SKM-1 treated with dmso at 0.1 percent for 144 hours (cell line): ENCODE data around the gene TSC22D3.
A peak's percentile ranks its signal among the peaks of the same experiment; 100 is the strongest.

ENCODE experiments used
- DNase-seq: peaks from one replicate; lab custom pipeline; 2025; ENCODE audit not compliant: unreplicated experiment; lab: John Stamatoyannopoulos, UW

The TSC22D3 gene

DNA sequence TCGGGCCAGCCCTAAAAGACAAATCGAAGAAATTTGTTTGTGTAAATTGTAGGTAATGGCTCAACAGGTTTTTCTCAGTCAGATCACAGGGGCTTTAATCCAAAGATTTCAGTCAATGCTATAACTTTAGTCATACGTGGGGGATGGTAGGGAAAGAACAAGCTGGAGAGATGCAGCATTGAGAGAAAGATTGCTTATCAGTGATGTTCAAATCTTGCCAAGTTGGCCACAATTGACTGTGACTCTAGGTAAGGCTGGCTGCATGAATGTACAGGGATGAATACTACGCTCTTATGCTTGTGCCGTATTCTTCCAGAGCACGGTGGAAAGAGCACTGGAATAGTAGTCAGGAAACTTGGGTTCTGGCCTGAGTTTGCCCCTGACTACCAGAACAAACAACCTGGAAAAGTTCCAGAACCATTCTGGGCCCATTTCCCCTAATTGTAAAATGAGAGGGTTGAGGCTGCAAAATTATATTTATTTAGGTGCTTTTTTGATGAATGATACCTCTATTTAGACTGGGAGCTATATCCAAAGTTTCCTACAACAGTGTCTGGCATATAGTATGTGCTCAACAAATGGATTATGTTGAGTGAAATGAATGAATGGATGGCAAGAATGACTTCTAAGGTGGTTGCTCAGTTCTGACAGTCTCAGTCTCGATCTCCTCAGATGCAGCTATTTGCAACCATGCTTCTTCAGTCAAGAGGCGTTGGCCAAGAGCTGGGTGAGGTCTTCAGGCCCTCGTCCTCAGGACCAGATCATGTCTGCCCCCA is 44.4 kb downstream of the TSC22D3 start:
- no peak for DNase-seq

DNA sequence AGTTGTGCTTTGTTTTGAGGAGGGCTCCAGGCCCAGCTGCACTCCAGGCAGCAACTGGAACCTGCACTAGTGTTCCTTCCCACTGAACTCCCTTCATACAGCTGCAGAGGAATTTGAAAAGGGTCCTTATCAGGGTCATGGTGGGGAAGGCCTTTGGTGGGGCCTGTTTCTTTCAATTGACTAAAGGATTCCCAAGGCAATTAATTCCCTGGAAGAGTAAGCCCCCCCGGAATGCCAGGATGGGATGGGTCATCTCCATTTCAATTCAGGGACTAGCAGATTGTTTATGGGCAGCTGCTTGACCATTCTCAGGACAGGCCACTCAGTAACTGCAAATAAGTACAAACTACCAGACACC is 45.3 kb downstream of the TSC22D3 start:
- DNase-seq = no peak

DNA sequence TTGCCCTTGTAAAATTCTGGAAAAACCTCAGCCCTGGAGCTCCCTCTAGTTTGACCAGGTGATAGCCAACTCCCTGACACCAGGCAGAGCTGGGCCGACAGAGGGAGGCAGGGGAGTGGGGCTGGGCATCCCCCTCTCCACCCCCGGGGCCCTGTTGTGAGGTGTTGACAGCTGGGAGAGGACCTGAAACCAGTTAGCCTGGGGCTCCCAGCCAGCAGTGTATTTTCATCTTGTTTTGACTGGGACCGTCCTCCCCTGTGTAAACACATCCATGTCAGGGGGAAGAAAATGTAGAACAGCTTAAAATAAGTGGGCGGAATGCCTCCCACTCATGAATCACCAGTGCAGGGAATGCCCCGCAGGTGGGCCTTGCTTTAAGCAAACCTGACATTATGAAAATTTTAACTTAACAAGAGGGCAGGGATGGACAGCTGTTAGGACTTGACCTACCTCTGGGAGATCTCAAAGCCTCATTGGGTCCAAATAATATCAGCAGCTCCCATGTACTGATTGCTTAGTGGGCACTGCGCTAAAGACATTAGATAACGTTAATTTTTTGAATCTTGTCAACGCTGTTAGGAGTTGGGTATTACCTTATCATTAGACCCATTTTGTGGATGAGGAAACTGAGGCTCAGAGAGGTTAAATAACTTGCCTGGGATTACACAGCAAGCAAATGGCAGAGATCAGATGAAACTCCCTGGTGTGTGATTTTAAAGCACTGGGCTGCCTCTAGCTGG is 45.9 kb downstream of the TSC22D3 start:
- DNase-seq = no peak

DNA sequence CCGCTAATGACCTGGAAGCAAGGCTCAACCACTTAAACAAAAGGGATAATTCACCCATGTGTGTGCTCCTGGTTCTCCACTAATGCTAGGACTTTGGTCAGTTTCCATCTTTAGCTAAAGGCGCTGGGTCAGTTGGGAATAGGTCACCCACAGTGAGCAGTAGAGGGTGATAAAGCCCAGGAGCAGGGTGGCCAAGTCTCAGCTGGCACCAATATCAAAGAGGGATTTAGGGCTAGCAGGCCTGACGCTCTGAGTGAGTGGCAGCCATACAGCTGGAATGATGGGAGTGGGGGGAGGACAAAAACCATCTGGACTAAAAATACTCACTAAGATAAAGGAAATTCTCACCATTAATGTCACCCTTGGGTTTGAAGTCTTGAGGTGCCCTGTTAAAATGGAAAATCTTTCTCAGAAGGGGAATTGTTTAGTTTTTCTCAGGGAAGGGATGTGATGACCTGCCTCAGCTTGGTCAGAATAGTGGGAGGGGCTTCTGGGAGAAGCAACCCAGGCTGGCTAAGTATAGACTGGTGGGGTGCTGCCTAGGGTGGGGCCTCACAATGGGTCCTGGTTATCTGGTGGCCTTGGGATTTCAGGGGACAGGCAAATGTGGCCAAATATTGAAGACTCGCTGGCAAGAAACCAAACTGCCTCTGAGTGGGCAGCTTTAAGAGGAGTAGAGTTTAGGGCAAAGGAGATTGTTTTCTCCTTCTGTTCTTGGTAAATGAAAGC is 47.1 kb downstream of the TSC22D3 start:
- DNase-seq = no peak

DNA sequence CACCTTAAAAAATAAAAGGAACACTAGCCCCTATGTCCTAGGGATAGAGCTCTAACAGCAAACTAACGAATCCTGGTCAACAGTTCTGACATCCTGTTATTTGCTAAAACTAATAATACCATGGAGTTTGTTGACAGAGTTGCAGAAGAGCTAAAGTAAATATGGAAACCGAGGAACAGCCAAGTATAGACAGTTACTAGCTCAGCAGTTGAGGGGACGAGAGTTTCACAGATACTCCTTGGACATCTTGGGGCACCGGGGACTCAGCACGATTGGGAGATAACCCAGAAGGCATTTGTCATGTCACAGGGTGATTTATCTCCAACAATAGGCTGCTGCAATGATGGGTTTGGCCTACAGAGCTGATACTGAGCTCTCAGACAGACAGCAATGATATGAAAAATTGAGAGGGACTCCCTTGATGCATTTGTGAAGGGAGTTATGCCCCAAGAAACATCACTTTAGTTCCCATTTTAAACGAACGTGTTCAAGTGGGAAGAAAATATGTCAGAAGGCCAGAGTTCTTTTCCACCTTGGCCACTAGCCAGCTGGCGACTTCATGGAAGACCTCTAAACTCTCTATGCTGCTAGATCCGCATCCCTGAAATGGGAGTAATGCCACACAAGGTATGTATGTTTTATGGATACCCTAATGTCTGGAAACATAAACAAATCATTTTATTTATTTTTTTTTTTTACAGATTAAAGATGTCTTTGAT is 48.6 kb downstream of the TSC22D3 start:
- no peak for DNase-seq

DNA sequence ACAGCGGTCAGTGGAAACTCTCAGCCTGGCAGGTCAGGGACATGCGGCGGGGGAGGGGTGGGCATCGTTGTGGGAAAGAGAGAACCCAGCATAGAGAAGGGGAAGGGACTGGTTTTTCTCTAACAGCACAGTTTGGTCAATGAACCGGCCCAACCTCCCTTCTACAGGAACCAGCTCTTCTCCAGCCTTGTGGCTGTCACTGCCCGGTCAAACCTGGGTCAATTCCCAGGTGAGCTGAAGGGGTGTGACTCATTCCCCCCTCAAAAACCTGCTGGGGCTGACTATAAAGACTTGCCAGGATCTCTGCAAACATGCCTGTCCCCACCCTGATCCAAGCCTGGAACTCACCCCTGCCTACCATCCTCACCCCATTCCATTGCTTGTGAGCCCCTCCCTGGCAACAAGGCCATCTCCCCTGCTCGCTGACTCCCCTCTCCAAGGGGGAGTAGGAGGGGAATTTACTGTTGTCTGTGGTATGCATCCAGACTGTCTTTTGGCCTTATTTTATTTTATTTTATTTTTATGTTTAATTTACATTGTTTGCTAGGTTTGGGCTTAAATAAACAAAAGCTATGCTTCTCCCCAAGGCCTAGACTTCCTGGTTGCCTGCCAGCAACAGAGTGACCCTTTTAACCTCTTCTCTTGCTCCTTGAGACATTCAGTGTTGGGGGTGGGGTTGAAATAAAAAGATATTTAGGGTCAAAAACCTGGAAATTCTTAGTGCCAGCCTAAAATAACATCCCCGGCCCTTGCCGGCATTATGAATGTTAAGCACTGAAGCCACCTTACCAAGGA is 49.6 kb downstream of the TSC22D3 start:
- no peak for DNase-seq

DNA sequence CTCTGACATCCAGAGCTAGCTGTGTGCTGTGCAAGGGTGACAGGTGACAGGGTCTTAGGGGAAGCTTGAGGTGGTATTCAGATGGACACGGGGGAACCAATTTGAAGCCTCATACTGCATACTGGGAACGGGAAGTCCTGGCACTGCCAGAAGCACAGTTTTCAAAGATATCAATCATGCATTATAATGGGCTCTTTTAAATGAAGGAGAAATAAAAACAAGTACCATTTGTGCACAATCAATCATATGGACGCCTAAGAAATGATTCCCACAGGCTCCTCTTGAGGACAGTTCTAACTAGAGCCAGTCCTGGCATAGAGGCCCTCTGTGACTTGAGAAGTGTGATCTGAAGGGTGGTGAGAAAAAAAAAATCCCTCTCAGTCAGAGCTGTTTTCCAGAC is 50.9 kb downstream of the TSC22D3 start:
- DNase-seq = no peak

DNA sequence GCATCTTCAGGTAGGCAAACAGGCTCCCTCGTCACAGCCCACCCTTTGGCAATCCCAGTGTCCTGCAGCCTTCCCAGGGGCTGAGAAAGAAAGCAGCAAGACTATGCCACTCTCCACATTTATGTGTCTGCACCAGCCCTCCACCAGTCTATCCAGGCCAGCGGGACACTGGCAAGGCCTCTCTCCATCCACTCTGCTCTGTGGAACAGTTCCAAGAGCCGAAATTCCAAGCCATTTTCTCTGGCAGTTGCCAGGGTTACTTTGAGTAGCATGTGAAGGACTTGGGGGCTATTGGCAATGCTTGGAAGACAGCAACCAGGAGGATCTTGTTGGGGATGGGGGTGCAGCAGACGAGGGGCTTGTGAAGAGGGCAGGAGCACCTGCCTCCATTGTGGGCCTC is 52.1 kb downstream of the TSC22D3 start:
- DNase-seq = no peak

DNA sequence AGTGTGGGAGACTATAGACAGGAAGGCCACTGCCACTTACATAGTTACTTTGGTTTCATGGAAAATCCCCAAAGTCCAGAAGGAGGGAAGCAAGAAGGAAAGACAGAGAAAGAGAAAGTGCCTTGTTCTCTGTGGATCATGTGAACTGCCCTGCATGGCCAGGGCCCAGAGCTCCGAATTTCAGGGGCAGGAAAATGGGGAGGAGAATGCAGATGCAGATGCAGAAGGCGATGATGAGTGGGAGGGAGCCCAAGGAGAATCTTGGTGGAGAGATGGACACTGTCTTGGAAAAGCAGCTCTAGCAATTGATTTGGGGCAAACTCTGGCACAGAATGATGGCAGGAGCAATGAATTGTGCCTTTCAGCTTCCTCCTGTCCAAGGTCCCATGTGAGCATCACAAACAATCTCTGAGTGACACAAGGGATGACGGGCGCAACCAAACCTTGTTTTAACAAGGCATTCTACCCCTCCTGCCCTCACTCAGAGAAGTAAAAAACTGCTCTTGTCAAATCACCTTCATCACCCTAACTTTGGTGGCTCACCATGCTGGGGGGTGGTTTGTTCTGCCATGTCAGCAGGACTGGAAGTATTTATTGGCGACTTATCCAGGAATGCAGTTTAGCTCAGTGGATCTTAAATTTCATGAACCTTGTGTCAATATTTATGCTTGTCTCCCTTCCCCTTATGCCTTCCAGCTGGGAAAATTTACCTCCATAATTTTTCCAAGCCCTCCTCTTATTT is 53.5 kb downstream of the TSC22D3 start:
- DNase-seq = no peak

DNA sequence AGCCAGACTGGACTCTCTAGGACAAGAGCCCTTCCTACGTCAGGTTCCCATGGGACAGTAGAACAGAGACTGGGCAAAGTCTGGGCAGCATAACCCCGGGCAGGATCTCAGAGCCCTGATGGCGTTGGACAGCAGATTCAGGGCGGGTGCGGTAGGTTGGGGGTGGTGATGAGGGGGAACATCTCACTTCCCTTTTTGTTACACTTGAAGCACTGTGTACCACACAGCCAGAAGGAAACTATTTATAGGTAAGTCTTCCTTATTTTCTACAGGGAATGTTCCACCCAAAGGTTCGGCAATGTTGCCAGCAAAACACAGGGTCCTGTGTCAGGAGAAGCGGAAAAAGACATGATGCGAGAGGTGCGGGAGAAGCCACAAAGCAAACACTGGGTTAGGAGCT is 54.3 kb downstream of the TSC22D3 start:
- DNase-seq = no peak

DNA sequence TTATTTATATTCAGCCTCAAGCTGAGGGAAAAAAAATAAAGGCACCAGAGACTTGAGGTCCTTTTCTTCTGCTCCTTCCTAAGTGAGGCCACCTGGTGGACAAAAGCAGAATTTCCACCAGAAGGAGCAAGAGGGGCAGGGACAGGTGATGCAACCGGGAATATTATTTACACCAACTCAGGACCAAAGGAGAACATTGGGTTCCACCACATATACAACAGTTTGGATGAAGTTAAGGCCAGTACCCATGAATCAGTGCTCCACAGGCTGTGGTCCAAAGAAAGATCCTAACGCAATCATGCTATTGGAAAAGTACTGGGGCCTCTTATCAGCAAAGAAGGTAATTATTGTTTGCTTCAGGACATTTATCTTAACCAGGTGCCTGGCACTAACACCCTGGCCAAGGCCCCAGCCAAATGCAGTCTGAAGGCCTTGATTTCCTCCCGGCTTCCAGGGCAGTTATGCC is 57.4 kb downstream of the TSC22D3 start:
- peak; percentile 49 for DNase-seq

DNA sequence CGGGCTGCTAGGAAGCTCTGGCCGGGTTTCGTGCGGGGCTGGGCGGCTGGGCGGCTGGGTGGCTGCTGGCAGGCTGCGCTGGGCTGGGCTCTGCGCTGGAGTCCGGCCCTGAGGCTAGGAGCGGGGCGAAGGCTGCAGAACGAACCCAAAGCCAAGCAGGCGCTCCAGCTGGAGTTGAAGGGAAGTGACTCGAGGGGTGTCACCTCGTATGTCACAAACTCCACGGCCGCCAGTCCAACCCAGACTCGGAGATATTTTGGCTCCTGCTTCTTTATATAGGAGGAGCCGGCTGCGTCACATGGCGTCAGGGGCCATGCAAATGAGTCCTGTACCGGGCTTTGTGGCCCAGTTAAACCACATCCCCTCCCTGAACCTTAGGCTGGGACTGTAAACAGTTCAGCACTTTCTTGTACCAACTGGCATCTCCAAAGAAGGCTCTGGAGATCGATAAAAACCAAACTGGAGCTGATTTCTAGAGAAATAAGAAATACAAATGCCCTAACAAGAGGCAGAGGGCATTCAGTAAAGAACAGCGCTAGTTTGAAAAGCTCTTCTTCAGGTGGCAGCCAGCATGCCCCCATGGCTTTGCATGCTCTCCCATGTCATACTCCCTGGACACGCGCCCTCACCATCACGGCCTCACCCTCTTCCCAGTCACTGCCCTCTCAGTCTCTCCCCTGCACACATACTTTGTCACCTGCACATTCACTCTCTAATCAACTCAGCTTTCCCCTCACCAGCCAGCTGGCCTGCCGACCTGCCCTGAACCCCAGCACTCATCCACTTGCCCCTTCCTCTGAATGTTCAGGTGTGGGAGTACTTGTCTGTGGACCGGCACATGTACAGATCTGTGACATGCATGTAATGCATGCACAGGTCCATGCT is 58.5 kb downstream of the TSC22D3 start:
- peak; percentile 71 for DNase-seq

DNA sequence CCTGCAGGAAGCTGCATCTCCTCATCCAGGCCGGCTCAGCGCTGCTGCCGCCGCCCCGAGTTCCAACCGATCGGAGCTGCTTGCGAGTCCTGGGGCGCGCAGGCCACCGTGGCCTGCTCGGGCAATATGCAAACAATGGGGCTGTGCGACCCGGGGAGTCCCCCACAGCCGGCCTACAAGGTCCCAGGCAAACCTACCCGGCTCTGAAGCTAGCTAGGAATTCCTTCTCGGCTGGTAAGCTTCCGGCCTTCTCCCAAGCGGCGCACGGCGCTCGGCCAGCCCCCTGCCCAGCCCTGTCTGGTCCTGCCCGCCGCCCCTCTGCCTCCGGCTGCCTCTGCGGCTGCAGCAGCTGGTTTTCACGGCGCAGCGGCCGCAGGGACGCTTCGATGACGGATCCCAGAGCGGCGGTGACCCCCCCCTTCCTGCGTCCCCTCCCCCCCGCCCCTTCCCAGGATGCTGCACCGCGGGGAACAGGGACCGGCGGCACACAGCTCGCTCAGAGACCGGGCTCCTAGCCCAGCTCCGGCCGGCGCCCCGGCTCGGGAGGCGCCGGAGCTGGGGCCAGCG is 59.4 kb downstream of the TSC22D3 start:
- DNase-seq = no peak

DNA sequence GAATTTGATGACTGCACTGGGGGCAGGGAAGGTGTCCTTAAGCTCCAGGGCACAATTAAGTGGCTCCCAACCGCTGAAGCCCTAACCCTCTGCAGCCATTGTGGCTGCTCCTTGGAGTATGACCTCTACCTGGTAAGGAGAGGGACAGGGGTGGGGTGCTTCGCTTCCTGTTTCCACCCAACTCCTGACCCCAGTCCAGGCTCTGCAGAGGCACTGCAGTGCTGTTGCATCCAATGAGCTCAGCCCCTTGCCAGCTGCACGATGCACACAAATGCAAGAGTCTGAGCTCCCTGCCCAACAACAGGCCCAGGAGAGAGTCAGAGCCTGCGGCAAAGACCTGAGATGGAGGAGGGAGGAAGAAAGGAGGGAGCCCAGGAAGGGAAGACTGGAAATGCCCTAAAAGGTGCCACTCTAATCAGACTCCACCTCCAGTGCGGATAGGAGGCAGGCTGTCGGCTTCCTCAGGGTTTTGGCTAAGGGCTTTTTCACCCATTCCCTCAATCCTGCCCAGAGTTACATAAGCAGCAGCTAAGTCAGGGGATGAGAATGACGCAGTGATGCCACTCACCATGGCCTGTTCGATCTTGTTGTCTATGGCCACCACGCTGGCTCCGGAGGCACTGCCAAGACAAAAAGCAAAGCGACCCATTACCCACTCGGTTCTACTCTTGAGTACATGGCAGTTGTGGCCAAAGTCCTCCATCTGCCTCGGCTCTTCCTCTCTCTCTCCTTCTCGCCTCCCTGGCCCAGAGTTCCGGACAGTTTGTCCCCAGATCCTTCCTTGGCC is 60.1 kb downstream of the TSC22D3 start:
- DNase-seq = no peak

DNA sequence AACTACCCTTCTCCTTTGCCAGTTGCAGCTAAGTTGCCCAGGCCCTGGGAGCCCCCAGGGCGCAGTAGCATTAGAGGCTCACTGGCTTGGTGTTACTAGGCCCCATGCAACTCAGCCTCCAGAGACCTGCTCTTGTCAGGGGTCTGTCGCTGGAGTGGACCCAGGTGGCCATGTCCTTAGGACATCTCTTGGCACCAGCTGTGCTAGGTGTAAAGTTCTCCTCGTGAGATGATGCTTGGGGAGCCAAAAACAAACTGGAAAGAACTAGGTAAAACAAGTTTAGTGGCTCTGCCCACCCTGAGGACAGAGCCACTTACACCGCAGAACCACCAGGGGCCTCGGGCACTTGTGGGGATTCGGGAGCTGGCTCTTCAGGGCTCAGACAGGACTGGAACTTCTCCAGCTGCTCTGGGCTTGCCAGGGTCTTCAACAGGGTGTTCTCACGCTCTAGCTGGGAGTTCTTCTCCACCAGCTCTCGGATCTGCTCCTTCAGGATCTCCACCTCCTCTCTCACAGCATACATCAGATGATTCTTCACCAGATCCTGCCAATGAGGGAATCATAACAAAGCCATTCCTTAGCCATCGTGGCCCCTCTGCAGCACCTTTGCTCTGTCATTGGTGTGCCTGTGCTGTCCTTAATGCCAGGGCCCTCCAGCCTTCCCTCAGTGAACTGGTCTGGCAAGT is 61.2 kb downstream of the TSC22D3 start:
- DNase-seq = no peak

DNA sequence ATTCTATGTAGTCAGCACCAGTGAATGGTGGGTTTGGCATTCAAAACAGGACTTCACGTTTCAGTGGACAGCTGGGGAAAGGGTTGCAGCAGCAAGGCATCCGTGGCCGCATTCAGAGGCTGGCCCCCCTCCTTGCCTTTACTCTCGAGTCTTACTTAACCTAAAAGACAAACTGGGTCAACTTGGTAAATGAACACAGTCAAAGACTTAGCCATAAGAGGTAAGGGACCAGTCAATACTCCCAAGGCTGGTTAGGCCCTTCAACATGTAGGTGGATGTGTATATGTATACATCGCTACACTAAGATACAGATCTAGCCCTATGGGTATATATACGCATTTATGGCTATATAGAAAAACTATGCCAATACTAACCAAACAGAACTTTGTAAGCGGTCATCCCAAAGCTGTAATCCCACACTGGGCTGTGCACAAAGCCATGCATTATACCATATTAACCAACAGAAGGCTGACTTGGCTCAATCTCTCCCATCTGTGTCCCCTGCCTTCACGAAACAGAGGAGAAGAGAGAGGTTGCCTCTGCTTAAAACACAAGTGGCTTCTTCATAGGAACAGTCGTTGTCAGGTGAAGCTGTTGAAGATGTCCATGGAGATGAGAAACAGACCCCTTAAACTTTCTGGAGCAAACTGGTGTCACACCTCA is 61.9 kb downstream of the TSC22D3 start:
- DNase-seq = no peak

DNA sequence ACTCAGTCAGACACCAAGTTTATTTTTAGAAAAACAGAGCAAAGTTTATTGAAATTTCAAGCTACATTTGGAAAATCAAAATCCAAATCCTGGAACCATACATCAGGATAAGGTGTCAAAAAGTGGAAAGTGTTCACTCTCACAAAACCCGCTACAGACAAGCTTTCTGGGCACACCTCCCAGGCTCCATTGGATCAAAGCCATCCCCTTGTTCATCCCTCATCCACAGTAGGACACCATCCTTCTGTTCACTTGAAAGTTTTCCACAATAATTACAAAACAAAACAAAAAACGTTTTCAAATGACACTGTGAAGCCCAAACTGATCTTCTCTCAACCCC is 62.4 kb downstream of the TSC22D3 start:
- DNase-seq = no peak
